GM12872 (cell line): ENCODE data around the gene MAPKAP1.

Source experiments
- CTCF ChIP-seq: IDR thresholded peaks from 3 replicates; pipeline ENCODE4 v1.5.1; 2011; ENCODE audit warnings: low read depth, mild to moderate bottlenecking, low read length, moderate library complexity; ENCODE audit not compliant: insufficient read depth

Gene MAPKAP1

GRCh38 chr9:125558453-125559092 is 148.4 kb downstream of the MAPKAP1 start:
- TF ChIP-seq CTCF: peak; percentile 82

- TF ChIP-seq CTCF: no peak
Measured at GRCh38 chr9:125556046-125556721, 150.8 kb downstream of the MAPKAP1 start.

- TF ChIP-seq CTCF: no peak
Measured at GRCh38 chr9:125554726-125555125, 152.3 kb downstream of the MAPKAP1 start.

GRCh38 chr9:125551781-125552180 is 155.2 kb downstream of the MAPKAP1 start:
- TF ChIP-seq CTCF: no peak

- TF ChIP-seq CTCF: no peak
Measured at GRCh38 chr9:125549891-125550885, 156.8 kb downstream of the MAPKAP1 start.

- no peak for TF ChIP-seq CTCF
Measured at GRCh38 chr9:125549465-125549871, 157.5 kb downstream of the MAPKAP1 start.

- TF ChIP-seq CTCF: no peak
Measured at GRCh38 chr9:125549039-125549438, 158.0 kb downstream of the MAPKAP1 start.
